DOHH2 (cell line): ENCODE data around the gene FRS2.

Source experiments
- H3F3A ChIP-seq: fragments of 200-600 bp; sonication (generic), shearing (Covaris generic); 2 replicates; pipeline ENCODE4 v1.6.0; 2016; ENCODE audit warnings: antibody characterized with exemption, mild to moderate bottlenecking; ENCODE audit not compliant: control insufficient read depth, insufficient read depth
- H3K27ac ChIP-seq: fragments of 200-600 bp; sonication (generic); 2 replicates; pipeline ENCODE4 v1.5.1; 2014; ENCODE audit warnings: low read depth, mild to moderate bottlenecking, low read length, moderate library complexity
- H3K27me3 ChIP-seq: fragments of 200-600 bp; sonication (generic); 2 replicates; pipeline ENCODE4 v1.6.1; 2014; ENCODE audit warnings: mild to moderate bottlenecking, low read length, mixed read lengths; ENCODE audit not compliant: control insufficient read depth
- H3K36me3 ChIP-seq: fragments of 200-600 bp; sonication (generic); 2 replicates; pipeline ENCODE4 v1.6.1; 2014; ENCODE audit warnings: mild to moderate bottlenecking, low read length, moderate library complexity, mixed read lengths; ENCODE audit not compliant: control insufficient read depth
- H3K4me1 ChIP-seq: fragments of 200-600 bp; sonication (generic); 2 replicates; pipeline ENCODE4 v1.6.1; 2014; ENCODE audit warnings: mild to moderate bottlenecking, low read length, mixed read lengths; ENCODE audit not compliant: control insufficient read depth
- H3K4me2 ChIP-seq: fragments of 200-600 bp; sonication (generic); 2 replicates; pipeline ENCODE4 v1.6.0; 2014; ENCODE audit warnings: mild to moderate bottlenecking, low read length, moderate library complexity
- H3K4me3 ChIP-seq: fragments of 200-600 bp; sonication (generic); 2 replicates; pipeline ENCODE4 v1.5.1; 2014; ENCODE audit warnings: mild to moderate bottlenecking, low read length, mixed read lengths
- H3K79me2 ChIP-seq: fragments of 200-600 bp; sonication (generic); 2 replicates; pipeline ENCODE4 v1.6.1; 2014; ENCODE audit warnings: mild to moderate bottlenecking, low read length, mixed read lengths; ENCODE audit not compliant: control insufficient read depth
- H3K9me2 ChIP-seq: fragments of 200-600 bp; sonication (generic); replicated peaks from 2 replicates; pipeline ENCODE4 v1.6.1; 2014; ENCODE audit warnings: mild to moderate bottlenecking, low read length, mixed read lengths; ENCODE audit not compliant: control insufficient read depth
- H3K9me3 ChIP-seq: fragments of 200-600 bp; sonication (generic); 2 replicates; pipeline ENCODE4 v1.6.1; 2014; ENCODE audit warnings: antibody characterized with exemption, low read length, mixed read lengths; ENCODE audit not compliant: control insufficient read depth, insufficient read depth
- H4K20me1 ChIP-seq: fragments of 200-600 bp; sonication (generic); 2 replicates; pipeline ENCODE4 v1.6.0; 2014; ENCODE audit warnings: low read depth, mild to moderate bottlenecking, antibody characterized with exemption, low read length, moderate library complexity; ENCODE audit not compliant: control insufficient read depth, insufficient read depth
- CTCF ChIP-seq: fragments of 200-600 bp; sonication (generic); IDR thresholded peaks from one replicate; pipeline ENCODE4 v1.5.1; 2014; ENCODE audit warnings: antibody characterized with exemption, mild to moderate bottlenecking, low read depth, low read length; ENCODE audit not compliant: poor library complexity, severe bottlenecking
- EZH2phosphoT487 ChIP-seq: fragments of 200-600 bp; sonication (generic); IDR thresholded peaks from 2 replicates; pipeline ENCODE4 v1.6.1; 2017; ENCODE audit warnings: borderline replicate concordance, mild to moderate bottlenecking, antibody characterized with exemption, low read length, moderate library complexity, mixed read lengths

FRS2 gene

GRCh38 chr12:69627501-69627900 lies 157.3 kb downstream of the FRS2 start:
- no peaks in the 10 kb centered on the region for H3F3A ChIP-seq
- no peak overlapping the region for H3K27ac ChIP-seq
- no peak overlapping the region for H3K4me3 ChIP-seq
- H3K9me2 ChIP-seq = no peaks in the 10 kb centered on the region
- H3K36me3 ChIP-seq = no peaks in the 10 kb centered on the region
- no peaks in the 10 kb centered on the region for H3K9me3 ChIP-seq
- no peaks in the 10 kb centered on the region for H4K20me1 ChIP-seq
- H3K79me2 ChIP-seq = no peaks in the 10 kb centered on the region
- H3K4me2 ChIP-seq = no peak overlapping the region
- TF ChIP-seq CTCF = no peak
- TF ChIP-seq EZH2phosphoT487 = no peak
- H3K4me1 ChIP-seq = no peaks in the 10 kb centered on the region
- H3K27me3 ChIP-seq = no peaks in the 10 kb centered on the region
